ENCODE measurements around the gene RBM19.

GRCh38 chr12:113908584-113909100 is 57.5 kb downstream of the RBM19 start:
- TF ChIP-seq CTCF (IDR thresholded peaks at IDR 0.05; ENCODE audit: insufficient read depth, low read length): no peak
- no peak for TF ChIP-seq GABPA (IDR thresholded peaks at IDR 0.05; ENCODE audit: low read depth)
- no peak for TF ChIP-seq POLR2AphosphoS5 (IDR thresholded peaks at IDR 0.05; ENCODE audit: low read depth)
- no peak for TF ChIP-seq SPI1 (IDR thresholded peaks at IDR 0.05; ENCODE audit: borderline replicate concordance, low read depth)

All from HL-60 (cell line).